ENCODE measurements around the gene STK32C. TPM values are rescaled to one million over a fixed set of nuclear protein-coding genes. Genes with fewer than 3 reads are reported as not detected.

STK32C gene
- total and polyA plus RNA-seq, 2 experiments from 2014 or later: 8.8 to 9.8 TPM

DNA sequence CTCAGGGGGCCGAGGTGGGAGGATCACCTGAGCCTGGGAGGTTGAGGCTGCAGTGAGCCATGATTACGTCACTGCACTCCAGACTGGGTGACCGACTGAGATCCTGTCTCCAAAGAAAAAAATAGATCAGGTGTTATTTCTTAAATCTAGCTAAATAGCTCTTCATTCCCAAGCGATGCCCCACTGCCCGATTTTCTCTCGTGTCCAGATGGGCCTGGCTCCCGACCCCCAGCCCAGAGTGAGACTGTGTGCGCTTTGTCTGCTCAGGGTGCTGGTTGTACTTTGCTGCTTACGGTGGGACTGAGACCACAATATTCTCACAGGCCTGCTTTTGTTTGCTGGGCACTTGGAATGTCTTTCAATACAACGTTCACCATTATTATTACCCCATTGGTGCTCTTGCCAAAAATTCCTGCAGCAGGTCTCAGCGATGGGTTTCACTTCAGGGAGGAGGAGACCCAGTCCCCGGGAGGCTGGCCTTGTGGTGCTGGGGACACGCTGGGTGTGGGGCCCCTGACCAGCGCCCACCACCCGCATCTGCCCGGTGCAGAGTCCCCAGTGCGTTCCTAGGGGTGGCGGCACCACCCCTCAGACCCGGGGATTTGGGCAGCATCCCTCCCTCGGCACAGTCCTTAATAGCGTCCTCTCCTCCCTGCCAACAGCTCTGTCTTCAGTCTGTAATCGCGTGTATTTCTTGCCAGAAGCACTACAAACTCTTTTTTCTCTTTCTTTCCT is 141.4 kb downstream of the STK32C start:
- Histone ChIP-seq H3K9me3 (ENCODE audit: low read depth) (no peaks in the 10 kb centered on the region), H3K9ac (no peak overlapping the region), H3K36me3 (ENCODE audit: low read depth) (no peaks in the 10 kb centered on the region), H3F3A (ENCODE audit: insufficient read depth) (no peaks in the 10 kb centered on the region), H2AFZ (no peak overlapping the region), H3K4me3 (no peak overlapping the region), H3K4me1 (ENCODE audit: insufficient read depth) (no peaks in the 10 kb centered on the region), H3K27ac (no peak overlapping the region), H4K20me1 (ENCODE audit: insufficient read depth) (no peaks in the 10 kb centered on the region), H3K79me2 (ENCODE audit: insufficient read depth) (no peaks in the 10 kb centered on the region), H3K4me2 (ENCODE audit: unreplicated experiment) (no peak overlapping the region), H3K9me2 (ENCODE audit: insufficient read depth) (no peaks in the 10 kb centered on the region), H3K27me3 (replicated peaks; ENCODE audit: insufficient read depth) (no peaks in the 10 kb centered on the region)
- TF ChIP-seq EZH2phosphoT487 (IDR thresholded peaks at IDR 0.05; ENCODE audit: insufficient read depth, low read depth) (no peak), EZH2 (IDR thresholded peaks at IDR 0.05; ENCODE audit: insufficient read depth, poor library complexity, severe bottlenecking) (no peak)
- DNase-seq: no peak
- in situ Hi-C loops (cut with MboI): no loop called here
- WGBS, 2 experiments (ENCODE audit: low coverage in 1 of 2, low lambda C conversion rate in 2 of 2, missing lambda C conversion rate in 2 of 2): 68 to 69% methylated on average over 22 of the region's 23 CpGs

DNA sequence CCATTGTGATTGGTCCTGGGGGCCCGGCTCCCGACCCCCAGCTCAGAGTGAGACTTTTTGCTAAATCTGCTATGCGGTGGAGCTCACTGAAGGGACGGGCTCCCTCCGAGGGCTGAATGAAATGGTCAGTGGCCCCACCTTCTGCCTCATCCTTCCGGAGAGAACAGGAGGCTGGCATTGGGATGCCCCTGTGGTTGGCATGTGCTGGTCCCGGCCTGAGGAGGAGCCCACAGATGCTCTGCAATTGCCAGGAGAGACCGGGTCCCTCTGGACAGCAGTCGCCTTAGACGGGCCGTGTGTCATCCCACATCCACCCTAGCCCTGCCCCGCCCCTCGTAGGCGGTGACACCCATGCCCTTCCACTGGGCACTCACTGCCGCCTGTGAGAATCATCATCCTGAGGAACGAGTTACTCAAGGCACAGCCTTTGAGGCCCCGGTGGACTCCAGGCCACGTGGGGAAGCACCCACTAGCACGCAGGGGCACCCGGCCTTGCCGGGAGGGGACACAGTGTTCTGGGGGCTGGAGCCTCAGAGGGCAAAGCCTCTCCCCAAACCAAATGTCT is 142.3 kb downstream of the STK32C start:
- H2AFZ ChIP-seq: no peak overlapping the region
- H4K20me1 ChIP-seq (ENCODE audit: insufficient read depth): no peaks in the 10 kb centered on the region
- H3K4me2 ChIP-seq (ENCODE audit: unreplicated experiment): no peak overlapping the region
- DNase-seq: no peak
- no peaks in the 10 kb centered on the region for H3K79me2 ChIP-seq (ENCODE audit: insufficient read depth)
- H3K9ac ChIP-seq: no peak overlapping the region
- H3K4me1 ChIP-seq (ENCODE audit: insufficient read depth): no peaks in the 10 kb centered on the region
- H3F3A ChIP-seq (ENCODE audit: insufficient read depth): no peaks in the 10 kb centered on the region
- no peak overlapping the region for H3K27ac ChIP-seq
- TF ChIP-seq EZH2phosphoT487 (IDR thresholded peaks at IDR 0.05; ENCODE audit: insufficient read depth, low read depth): no peak
- TF ChIP-seq EZH2 (IDR thresholded peaks at IDR 0.05; ENCODE audit: insufficient read depth, poor library complexity, severe bottlenecking): no peak
- no peaks in the 10 kb centered on the region for H3K36me3 ChIP-seq (ENCODE audit: low read depth)
- no peaks in the 10 kb centered on the region for H3K27me3 ChIP-seq (replicated peaks; ENCODE audit: insufficient read depth)
- 70 to 73% methylated on average over 21 of the region's 21 CpGs for WGBS, 2 experiments (ENCODE audit: low coverage in 1 of 2, low lambda C conversion rate in 2 of 2, missing lambda C conversion rate in 2 of 2)
- no peak overlapping the region for H3K4me3 ChIP-seq
- H3K9me2 ChIP-seq (ENCODE audit: insufficient read depth): no peaks in the 10 kb centered on the region
- in situ Hi-C loops (cut with MboI): no loop called here
- H3K9me3 ChIP-seq (ENCODE audit: low read depth): no peaks in the 10 kb centered on the region

DNA sequence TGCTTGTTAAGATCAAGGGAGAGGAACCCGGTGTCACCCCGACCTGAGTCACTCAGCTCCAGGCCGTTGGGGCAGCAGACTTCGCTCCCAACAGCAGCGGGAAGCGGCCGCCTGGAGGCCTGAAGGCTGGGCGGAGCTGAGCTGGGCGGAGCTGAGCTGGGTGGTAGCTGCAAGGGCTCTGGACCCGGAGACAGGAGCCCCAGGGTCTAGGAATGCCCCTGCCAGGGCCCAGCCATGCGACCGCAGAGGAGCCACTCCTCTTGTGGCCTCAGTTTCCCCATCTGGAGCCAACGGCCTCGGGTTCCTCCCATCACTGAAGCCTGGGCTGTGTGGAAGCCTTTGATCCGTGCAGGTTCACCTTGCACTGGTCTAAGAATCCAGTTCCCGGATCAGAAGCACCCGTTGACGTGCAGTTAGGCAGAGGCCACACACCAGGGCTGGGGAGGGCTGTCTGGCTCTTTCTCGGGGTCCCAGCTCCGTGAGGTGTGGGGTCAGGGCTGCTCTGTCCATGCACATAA is 142.9 kb downstream of the STK32C start:
- WGBS, 2 experiments (ENCODE audit: low coverage in 1 of 2, low lambda C conversion rate in 2 of 2, missing lambda C conversion rate in 2 of 2): 53 to 54% methylated on average over 18 to 19 of the region's 20 CpGs
- no peaks in the 10 kb centered on the region for H3K4me1 ChIP-seq (ENCODE audit: insufficient read depth)
- no peak overlapping the region for H3K27ac ChIP-seq
- no peak for TF ChIP-seq EZH2phosphoT487 (IDR thresholded peaks at IDR 0.05; ENCODE audit: insufficient read depth, low read depth)
- no peak for TF ChIP-seq EZH2 (IDR thresholded peaks at IDR 0.05; ENCODE audit: insufficient read depth, poor library complexity, severe bottlenecking)
- no peaks in the 10 kb centered on the region for H3K9me3 ChIP-seq (ENCODE audit: low read depth)
- H3F3A ChIP-seq (ENCODE audit: insufficient read depth): no peaks in the 10 kb centered on the region
- no peaks in the 10 kb centered on the region for H3K27me3 ChIP-seq (replicated peaks; ENCODE audit: insufficient read depth)
- in situ Hi-C loops (cut with MboI): no loop called here
- DNase-seq: no peak
- no peaks in the 10 kb centered on the region for H4K20me1 ChIP-seq (ENCODE audit: insufficient read depth)
- H3K79me2 ChIP-seq (ENCODE audit: insufficient read depth): no peaks in the 10 kb centered on the region
- no peak overlapping the region for H3K4me3 ChIP-seq
- no peaks in the 10 kb centered on the region for H3K36me3 ChIP-seq (ENCODE audit: low read depth)
- H3K9me2 ChIP-seq (ENCODE audit: insufficient read depth): no peaks in the 10 kb centered on the region
- no peak overlapping the region for H2AFZ ChIP-seq
- H3K4me2 ChIP-seq (ENCODE audit: unreplicated experiment): no peak overlapping the region
- no peak overlapping the region for H3K9ac ChIP-seq

DNA sequence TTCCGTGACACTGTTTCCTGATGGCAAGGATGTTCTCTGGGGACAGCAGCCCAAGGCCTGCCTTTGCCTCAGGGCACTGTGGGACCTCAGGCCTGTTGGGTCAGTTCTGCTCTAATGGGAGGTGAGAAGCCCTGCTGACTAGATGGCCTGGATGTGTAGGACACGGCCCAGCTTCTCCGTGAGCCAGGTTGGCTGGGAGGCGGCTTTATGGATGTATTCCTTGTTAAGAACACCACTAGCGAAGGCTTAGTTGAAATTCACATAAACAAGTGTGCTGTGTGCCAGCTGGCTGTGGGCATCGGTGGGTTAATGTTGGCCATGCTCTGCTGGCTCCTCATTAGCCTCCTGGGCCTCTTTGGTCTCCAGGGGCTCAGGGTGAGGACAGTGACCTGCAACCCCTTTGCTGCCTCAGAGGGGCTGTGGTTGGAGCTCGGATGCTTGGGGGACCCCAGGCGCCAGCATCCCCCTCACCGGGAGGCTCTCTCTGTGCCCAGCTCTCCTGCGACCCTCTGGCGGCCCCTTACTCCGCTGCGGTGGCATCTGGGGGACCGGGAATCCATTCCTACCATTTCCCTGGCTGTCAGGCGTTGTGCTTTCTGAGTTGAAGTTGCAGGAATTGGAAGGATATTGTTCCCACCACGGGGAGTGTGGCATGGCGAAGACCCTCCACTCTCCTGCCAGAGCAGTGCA is 143.8 kb downstream of the STK32C start:
- H3K27me3 ChIP-seq (replicated peaks; ENCODE audit: insufficient read depth): no peaks in the 10 kb centered on the region
- H3K79me2 ChIP-seq (ENCODE audit: insufficient read depth): no peaks in the 10 kb centered on the region
- H3K4me1 ChIP-seq (ENCODE audit: insufficient read depth): no peaks in the 10 kb centered on the region
- no peaks in the 10 kb centered on the region for H3K36me3 ChIP-seq (ENCODE audit: low read depth)
- DNase-seq: no peak
- no peaks in the 10 kb centered on the region for H3K9me3 ChIP-seq (ENCODE audit: low read depth)
- H3F3A ChIP-seq (ENCODE audit: insufficient read depth): no peaks in the 10 kb centered on the region
- no peaks in the 10 kb centered on the region for H3K9me2 ChIP-seq (ENCODE audit: insufficient read depth)
- no peak overlapping the region for H3K4me2 ChIP-seq (ENCODE audit: unreplicated experiment)
- H2AFZ ChIP-seq: no peak overlapping the region
- in situ Hi-C loops (cut with MboI): no loop called here
- 59 to 63% methylated on average over 17 of the region's 17 CpGs for WGBS, 2 experiments (ENCODE audit: low coverage in 1 of 2, low lambda C conversion rate in 2 of 2, missing lambda C conversion rate in 2 of 2)
- no peak overlapping the region for H3K4me3 ChIP-seq
- H3K27ac ChIP-seq: no peak overlapping the region
- no peak overlapping the region for H3K9ac ChIP-seq
- no peaks in the 10 kb centered on the region for H4K20me1 ChIP-seq (ENCODE audit: insufficient read depth)
- TF ChIP-seq EZH2 (IDR thresholded peaks at IDR 0.05; ENCODE audit: insufficient read depth, poor library complexity, severe bottlenecking): no peak
- no peak for TF ChIP-seq EZH2phosphoT487 (IDR thresholded peaks at IDR 0.05; ENCODE audit: insufficient read depth, low read depth)

Data from GM23248 (cell line).